K562 (cell line): ENCODE measurements around the gene PRKACB. TPM values are rescaled to one million over a fixed set of nuclear protein-coding genes. Genes with fewer than 3 reads are reported as not detected.

Experiments
- E2F4 ChIP-seq: sonication (generic); formaldehyde crosslinking; IDR thresholded peaks from 2 replicates; pipeline ENCODE4 v1.8.0; 2022; ENCODE audit warnings: mild to moderate bottlenecking, low read depth, missing genetic modification reagents
- GABPB1 ChIP-seq: sonication (generic); formaldehyde crosslinking; IDR thresholded peaks from 2 replicates; pipeline ENCODE4 v1.8.0; 2022; ENCODE audit warnings: mild to moderate bottlenecking, missing genetic modification reagents
- HMG20A ChIP-seq: fragments of 450-650 bp; formaldehyde crosslinking; conservative IDR thresholded peaks from 2 replicates; pipeline ENCODE4 v1.4.0; 2020; ENCODE audit warnings: mild to moderate bottlenecking, mixed read lengths
- MGA ChIP-seq: fragments of 450-650 bp; IDR thresholded peaks from 2 replicates; pipeline ENCODE4 v1.6.1; 2016; ENCODE audit warnings: mild to moderate bottlenecking, moderate library complexity
- POLR3G ChIP-seq: IDR thresholded peaks from 2 replicates; pipeline ENCODE4 v1.6.1; 2011; ENCODE audit not compliant: insufficient read length, insufficient replicate concordance; ENCODE audit errors: extremely low read depth
- TAF9B ChIP-seq: fragments of 450-650 bp; IDR thresholded peaks from 2 replicates; pipeline ENCODE4 v1.6.1; 2018; ENCODE audit warnings: mild to moderate bottlenecking; ENCODE audit not compliant: partially characterized antibody
- ZBTB8A ChIP-seq: fragments of 450-650 bp; IDR thresholded peaks from 2 replicates; pipeline ENCODE4 v1.6.1; 2018; ENCODE audit warnings: mild to moderate bottlenecking, moderate library complexity; ENCODE audit not compliant: partially characterized antibody
- ZBTB9 ChIP-seq: fragments of 450-650 bp; formaldehyde crosslinking; IDR thresholded peaks from 2 replicates; pipeline ENCODE4 v1.4.0; 2020; ENCODE audit warnings: mild to moderate bottlenecking, moderate library complexity
- ZFP30 ChIP-seq: fragments of 250-450 bp; sonication (Bioruptor Pico); IDR thresholded peaks from 2 replicates; pipeline ENCODE4 v1.8.0; 2022; ENCODE audit warnings: moderate library complexity, mild to moderate bottlenecking, inconsistent platforms, borderline replicate concordance
- polyA plus RNA-seq, 8 experiments: library from polyadenylated mRNA; depleted of rRNA in 4 of 8; stranded (reverse) in 5 of 8; unstranded in 3 of 8; fragments of >200 nt; fragmentation: Nextera tagmentation in 2 of 8; fragmentation: Illumina TruSeq in 1 of 8; extraction: Ambion mirVana in 2 of 8; extraction: Trizol in 1 of 8; gene quantifications; 2 replicates each; pipeline versions ENCODE4 v1.2.1 to v1.2.3, GENCODE V29; 2011 to 2014; ENCODE audit warnings: inconsistent platforms in 1 of 8, missing spikeins in 1 of 8
- total RNA-seq, 7 experiments: library from RNA; depleted of rRNA in 6 of 7; stranded (reverse); fragments of >200 nt in 6 of 7; fragmentation: Illumina TruSeq in 2 of 7; extraction: Trizol in 2 of 7; gene quantifications; 2 replicates each; pipeline versions ENCODE4 v1.2.1 to v1.2.3, GENCODE V29; 2011 to 2021; ENCODE audit warnings: low replicate concordance in 1 of 7
- TF ChIP-seq, protein P1 (sequence below), 3 experiments: IDR thresholded peaks in 2 of 3; conservative IDR thresholded peaks in 1 of 3; 2 replicates each; pipeline ENCODE4 v1.5.1; 2011 to 2012; ENCODE audit warnings: low read length in 3 of 3, mild to moderate bottlenecking in 3 of 3, control low read depth in 2 of 3, improper control_type of control experiment in 1 of 3, inconsistent platforms in 1 of 3, low read depth in 1 of 3, mixed read lengths in 1 of 3, moderate library complexity in 1 of 3; ENCODE audit not compliant: insufficient read depth in 2 of 3

Gene PRKACB
- total and polyA plus RNA-seq, 9 of the 15 experiments (the other 6 are each of a cell fraction or from before 2014, with no cell fraction given): 1.1 to 5.2 (median 2.8) TPM

DNA sequence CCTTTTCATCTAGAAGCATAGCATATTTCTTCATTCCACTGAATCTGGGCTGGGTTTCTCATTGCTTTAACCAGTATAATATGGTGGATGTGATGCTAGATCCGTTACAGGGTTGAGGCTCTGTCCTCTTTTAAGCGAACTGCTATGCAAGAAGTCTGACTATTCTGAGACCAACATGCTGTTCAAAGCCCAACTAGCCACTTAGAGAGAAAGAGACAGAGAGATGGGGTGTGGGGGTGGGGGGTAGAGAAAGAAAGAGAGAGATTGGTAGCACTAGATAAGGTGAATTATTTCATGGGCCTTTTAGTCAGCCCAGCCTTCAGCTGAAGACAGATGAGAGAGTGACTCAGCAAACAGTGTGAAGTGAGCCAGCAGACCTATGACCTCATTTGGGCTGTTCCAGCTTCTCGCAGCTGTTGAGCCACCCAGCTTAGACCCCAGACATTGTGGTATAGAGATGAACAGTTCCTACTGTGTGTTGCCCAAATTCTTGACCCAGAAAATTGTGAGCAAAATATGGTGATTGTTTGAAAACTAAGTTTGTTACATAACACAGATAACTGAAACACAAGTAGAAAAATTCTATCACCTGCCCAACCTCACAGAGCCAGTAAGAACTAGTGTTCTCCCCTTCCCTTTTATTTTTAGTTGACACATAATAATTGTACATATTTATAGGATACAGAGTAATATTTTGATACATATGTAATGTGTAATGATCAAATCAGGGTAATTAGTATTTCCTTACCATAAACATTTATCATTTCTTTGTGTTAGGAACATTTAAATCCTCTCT lies 40.7 kb upstream of the PRKACB start (continued):
- TF ChIP-seq MGA (0 out of 2 replicates have a peak, but pooled peaks have one; percentile 17), ZBTB8A (no peak), ZFP30 (no peak), TAF9B (peak; percentile 99), HMG20A (CRISPR knock-in tag) (no peak), ZBTB9 (CRISPR knock-in tag) (no peak), E2F4 (CRISPR knock-in tag) (no peak), GABPB1 (CRISPR knock-in tag) (no peak), POLR3G (no peak)
- TF ChIP-seq, protein P1, sequence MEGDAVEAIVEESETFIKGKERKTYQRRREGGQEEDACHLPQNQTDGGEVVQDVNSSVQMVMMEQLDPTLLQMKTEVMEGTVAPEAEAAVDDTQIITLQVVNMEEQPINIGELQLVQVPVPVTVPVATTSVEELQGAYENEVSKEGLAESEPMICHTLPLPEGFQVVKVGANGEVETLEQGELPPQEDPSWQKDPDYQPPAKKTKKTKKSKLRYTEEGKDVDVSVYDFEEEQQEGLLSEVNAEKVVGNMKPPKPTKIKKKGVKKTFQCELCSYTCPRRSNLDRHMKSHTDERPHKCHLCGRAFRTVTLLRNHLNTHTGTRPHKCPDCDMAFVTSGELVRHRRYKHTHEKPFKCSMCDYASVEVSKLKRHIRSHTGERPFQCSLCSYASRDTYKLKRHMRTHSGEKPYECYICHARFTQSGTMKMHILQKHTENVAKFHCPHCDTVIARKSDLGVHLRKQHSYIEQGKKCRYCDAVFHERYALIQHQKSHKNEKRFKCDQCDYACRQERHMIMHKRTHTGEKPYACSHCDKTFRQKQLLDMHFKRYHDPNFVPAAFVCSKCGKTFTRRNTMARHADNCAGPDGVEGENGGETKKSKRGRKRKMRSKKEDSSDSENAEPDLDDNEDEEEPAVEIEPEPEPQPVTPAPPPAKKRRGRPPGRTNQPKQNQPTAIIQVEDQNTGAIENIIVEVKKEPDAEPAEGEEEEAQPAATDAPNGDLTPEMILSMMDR (IDR thresholded peaks at IDR 0.05 in 2 of 3, conservative IDR thresholded peaks at IDR 0.05 in 1 of 3; ENCODE audit: insufficient read depth in 2 of 3, low read depth in 1 of 3, low read length in 3 of 3): no peak
